Activated CD8-positive, alpha-beta memory T cell treated with anti-CD3 and anti-CD28 coated beads, Interleukin-2, amount 50 U/mL, for 48 hours (primary cell): ENCODE results near the gene FMNL1.

Source experiments
- DNase-seq: peaks from one replicate; pipeline ENCODE4 v3.0.0-alpha.2; 2020

The FMNL1 gene

DNA sequence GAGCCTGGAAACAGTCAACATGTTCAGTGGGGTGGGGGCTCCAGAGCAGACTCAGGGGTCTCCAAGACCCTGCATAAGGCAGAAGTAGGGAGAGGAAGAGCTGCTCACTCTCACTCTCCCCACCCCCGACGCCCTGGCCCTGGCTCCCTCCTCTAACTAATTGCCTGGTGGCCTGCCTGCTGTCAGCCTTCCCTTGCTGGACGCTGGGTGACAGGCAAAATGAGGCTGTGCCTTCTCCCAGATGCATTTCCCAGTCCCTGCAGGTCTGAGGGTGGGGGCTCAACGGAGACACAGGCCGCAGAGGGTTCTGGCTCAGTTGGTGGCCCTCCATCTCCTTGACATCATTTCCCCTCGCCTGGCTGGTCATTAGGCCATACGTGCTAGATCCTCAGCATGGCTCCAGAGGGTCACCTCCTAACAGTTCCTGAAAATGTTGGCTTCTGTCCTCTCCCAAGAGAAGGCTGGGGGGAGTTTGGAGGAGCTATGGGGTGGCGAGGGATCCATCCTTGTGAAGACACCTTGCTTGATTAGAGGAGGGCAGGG is 1.4 kb downstream of the FMNL1 start:
- peak; percentile 69 for DNase-seq

GRCh38 chr17:45223539-45224528 is 2.1 kb downstream of the FMNL1 start:
- DNase-seq, result peak; percentile 82

- DNase-seq, result peak; percentile 75
Observed at GRCh38 chr17:45224671-45225050, 3.0 kb downstream of the FMNL1 start.

GRCh38 chr17:45225051-45225700 is 3.5 kb downstream of the FMNL1 start:
- DNase-seq, result peak; percentile 78

GRCh38 chr17:45225964-45226530 is 4.4 kb downstream of the FMNL1 start:
- DNase-seq, result peak; percentile 94

GRCh38 chr17:45226576-45226975 is 4.9 kb downstream of the FMNL1 start:
- peak; percentile 56 for DNase-seq

DNA sequence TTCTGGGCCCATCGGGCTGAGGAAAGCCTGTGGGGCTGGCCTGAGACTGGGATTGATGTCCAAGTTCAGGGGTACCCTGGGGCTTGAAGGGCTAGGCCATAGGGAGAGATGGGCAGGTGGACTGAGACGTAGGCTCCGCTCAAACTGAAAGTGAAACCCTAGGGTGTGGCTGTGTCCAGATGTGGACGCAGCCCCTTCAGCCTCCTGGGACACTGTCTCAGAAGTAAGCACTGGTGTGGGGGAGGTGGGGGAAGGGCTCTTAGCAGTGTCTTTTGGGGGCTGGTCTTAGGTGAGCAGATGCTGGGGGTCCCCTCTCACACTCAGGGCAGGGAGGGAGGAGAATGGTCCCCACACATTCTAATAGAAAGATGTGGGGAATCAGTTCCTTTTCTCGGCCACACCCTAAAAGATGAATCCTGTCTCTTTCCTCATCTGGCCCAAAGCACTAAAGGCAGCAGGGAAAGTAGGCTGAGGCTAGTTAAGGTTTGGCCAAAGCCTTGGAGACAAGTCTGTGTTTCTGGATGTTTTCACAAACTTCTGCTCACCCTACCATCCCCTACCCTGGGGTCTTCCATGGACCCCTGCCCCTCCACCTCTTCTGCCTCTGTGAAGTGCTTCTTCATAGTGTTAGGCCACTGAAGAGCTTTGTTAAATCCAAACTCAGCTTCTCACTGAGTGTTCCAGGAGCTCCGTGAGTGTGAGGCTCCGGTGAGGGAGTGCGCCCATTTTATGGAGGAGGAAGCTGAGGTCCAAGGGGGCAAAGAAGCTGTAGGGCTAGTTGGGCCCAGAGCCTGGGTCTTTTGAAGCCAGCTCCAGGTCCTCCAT is 5.6 kb downstream of the FMNL1 start:
- peak; percentile 75 for DNase-seq

GRCh38 chr17:45227926-45228762 is 6.5 kb downstream of the FMNL1 start:
- peak; percentile 77 for DNase-seq

GRCh38 chr17:45228763-45229539 is 7.3 kb downstream of the FMNL1 start:
- peak; percentile 94 for DNase-seq

DNA sequence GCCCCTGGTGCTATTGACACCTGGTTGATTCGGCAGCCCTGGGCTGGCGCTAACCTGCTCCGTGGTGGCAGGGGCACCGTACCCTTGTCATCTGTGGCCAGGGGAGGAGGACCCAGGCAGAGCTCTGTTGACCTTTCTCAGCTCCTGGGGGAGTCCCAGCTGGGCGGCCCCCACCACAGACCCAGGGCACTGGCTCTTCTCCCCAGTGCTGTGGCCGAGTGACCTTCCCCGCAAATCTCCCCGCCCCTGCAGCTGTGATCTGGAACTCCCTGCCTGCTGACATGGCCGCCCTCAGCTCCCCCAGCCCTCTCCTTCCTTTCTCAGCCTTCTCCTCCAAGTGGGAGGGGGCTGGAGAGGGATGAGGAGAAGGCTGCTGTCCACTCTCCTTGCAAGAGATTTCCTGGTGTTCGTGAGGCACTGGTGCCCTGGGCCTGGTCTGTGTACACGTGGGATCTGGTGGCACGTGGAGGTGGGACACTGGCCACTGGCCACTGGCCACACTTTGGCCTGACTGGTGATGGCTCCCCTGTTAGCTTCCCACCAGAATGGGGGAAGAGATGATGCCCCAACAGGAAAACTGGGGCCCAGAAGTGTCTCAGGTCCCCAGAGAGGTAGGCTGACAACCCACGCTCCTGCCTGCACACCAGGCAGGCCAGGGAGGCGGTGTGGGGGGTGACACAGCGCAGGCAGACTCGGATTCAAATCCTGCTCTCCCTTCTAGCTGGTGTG is 8.2 kb downstream of the FMNL1 start:
- DNase-seq, result peak; percentile 74

- DNase-seq, result peak; percentile 59
Observed at GRCh38 chr17:45230410-45230786, 8.7 kb downstream of the FMNL1 start.

- DNase-seq, result no peak
Observed at GRCh38 chr17:45230787-45231480, 9.2 kb downstream of the FMNL1 start.

- DNase-seq, result no peak
Observed at GRCh38 chr17:45231481-45232116, 9.9 kb downstream of the FMNL1 start.

- no peak for DNase-seq
Observed at GRCh38 chr17:45232514-45233422, 11.1 kb downstream of the FMNL1 start.

- no peak for DNase-seq
Observed at GRCh38 chr17:45233423-45233924, 11.8 kb downstream of the FMNL1 start.

DNA sequence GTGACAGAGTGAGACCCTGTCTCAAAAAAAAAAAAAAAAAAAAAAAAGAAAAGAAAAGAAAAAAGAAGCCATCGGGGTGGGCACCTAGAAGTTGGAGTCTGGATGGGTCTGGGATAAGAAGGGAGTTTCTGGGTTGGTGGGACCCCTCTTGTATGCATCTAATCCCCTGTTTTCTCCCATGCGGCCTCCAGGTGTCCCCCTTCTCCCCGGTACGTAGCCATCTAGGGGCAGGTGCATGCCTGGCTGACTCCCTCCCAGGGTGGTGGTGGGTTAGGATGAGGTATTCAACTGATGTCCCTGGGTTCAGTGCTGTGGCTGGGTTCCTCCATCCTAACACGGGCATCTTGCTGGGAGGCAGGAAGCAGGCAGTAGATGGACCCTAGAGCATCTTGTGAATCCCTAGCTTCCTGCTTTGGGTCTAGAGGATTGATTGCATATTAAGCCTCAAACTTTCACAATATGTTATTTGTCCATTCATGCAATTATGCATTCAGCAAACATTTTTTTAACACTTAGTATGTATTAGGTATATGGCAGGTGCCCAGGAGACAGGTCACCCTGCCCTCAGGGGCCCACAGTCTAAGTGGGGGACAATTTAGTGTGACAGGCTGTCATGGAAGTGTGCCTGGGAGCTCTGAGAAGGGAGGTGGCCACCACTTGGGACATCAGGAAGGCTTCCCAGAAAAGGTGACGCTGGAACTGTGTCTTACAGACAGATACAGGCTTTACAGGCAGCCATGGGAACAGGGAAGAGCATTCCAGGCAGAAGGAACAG is 13.1 kb downstream of the FMNL1 start:
- no peak for DNase-seq
